Stimulated activated CD4-positive, alpha-beta T cell treated with anti-CD3 and anti-CD28 coated beads, Interleukin-15, amount 100 ng/mL, for 1 hour (primary cell): ENCODE data around the gene NKIRAS2.

Experiments
- DNase-seq, 2 donors: peaks; one replicate each; pipeline ENCODE4 v3.0.0-alpha.2; 2020; ENCODE audit warnings: low read depth in 1 of 2, low spot score in 1 of 2

Gene NKIRAS2

DNA sequence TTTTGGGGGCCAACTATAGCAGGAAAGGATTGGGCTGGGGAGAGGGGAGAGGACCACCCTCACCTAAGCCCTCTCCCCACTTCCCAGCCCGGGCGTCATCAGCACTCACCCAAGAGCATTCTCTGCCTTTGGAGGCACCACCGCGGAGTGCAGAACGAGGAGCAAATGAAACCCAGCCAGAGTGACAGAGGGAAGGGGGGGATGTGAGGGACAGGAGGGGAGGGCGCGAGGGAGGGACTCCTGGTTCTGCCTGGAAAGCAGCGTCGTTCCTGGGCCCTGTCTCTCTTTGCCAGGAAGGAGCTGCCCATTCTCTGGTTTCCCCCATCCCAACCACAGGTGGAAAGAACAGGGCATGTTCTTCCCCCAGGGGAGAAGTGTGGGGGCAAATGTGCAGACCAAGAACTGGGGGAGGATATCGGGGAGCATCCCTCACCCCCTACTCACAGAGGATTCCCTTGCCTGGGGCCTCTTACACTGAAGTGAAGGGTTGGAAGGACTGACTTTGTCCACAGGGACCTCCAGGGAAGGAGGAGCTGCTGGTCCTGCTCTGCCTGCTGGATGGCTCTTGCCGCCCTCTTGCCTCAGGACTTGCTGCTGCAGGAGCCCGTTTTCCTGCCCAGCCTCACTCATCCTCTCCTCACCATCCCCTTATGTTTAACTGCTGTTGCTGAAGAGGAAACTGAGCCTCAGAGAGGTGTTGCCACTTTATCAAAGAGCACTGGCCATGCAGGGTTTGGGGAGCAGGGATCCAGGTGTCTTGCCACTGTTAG lies 34.0 kb downstream of the NKIRAS2 start:
- DNase-seq = no peak

DNA sequence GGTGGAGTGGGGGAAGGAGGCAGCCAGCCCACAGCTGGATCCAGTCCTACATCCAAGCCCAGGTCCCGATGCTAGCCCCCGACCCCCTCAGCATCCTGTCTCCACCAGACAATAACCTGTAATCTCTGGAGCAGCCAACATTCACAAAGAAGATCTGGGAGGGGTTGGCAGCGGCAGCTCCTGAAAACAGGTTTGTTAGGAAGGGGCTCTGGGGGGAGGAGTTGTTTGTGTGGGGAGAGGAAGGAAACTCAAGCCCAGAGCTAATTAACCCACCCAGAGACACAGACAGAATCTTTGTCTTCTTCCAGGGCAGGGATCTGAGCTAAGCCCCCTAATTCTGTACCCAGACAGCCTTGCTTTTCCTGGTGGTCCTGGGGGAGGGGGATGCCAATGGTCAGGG lies 35.1 kb downstream of the NKIRAS2 start:
- DNase-seq = no peak

- DNase-seq = no peak
Observed at GRCh38 chr17:42055496-42055895, 35.6 kb downstream of the NKIRAS2 start.

DNA sequence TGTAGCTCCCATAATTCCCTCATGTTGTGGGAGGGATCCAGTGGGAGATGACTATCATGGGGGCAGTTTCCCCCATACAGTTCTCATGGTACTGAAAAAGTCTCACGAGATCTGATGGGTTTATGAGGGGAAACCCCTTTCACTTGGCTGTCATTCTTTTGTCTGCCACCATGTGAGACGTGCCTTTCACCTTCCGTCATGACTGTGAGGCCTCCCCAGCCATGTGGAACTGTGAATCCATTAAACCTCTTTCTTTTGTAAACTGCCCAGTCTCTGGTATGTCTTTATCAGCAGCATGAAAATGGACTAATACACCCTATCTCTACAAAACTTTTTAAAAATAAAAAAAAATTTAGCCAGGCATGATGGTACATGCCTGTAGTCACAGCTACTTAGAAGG lies 36.7 kb downstream of the NKIRAS2 start:
- DNase-seq = no peak

- no peak for DNase-seq
Observed at GRCh38 chr17:42058063-42058462, 38.2 kb downstream of the NKIRAS2 start.

DNA sequence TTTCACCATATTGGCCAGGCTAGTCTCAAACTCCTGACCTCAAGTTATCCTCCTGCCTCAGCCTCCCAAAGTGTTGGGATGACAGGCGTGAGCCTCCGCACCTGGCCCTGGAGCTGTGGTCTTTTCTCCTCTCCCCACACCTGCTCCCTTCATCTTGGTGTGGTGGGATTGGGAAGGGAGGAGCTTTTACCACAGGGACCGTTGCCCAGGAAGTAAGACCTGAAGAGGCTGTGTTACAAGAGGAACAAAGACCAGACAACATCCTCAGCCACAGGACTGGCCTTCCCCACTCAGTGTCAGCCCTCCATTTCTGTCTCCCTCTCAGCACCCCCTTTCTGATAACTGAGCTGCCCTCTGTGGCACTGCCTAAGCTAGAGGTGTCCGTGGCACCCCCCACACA lies 39.9 kb downstream of the NKIRAS2 start:
- DNase-seq = no peak

DNA sequence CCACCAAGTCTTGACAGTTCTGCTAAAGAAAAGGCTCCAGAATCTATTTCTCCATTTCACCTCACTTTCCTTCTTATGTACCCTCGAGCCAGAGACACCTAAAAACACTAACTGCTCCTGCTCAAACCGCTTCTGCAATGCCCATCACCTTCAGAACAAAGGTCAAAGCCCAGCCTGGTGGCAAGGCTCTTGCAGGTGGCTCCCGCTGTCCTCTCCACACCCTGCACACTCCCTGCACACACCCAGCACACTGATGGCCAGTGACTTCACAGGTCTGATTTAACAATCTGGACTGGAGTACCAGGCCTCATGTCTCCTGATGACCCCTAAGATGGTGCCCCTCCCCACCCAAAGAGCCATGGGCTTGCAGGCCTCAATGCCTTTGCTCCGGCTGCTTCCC lies 40.3 kb downstream of the NKIRAS2 start:
- no peak for DNase-seq

DNA sequence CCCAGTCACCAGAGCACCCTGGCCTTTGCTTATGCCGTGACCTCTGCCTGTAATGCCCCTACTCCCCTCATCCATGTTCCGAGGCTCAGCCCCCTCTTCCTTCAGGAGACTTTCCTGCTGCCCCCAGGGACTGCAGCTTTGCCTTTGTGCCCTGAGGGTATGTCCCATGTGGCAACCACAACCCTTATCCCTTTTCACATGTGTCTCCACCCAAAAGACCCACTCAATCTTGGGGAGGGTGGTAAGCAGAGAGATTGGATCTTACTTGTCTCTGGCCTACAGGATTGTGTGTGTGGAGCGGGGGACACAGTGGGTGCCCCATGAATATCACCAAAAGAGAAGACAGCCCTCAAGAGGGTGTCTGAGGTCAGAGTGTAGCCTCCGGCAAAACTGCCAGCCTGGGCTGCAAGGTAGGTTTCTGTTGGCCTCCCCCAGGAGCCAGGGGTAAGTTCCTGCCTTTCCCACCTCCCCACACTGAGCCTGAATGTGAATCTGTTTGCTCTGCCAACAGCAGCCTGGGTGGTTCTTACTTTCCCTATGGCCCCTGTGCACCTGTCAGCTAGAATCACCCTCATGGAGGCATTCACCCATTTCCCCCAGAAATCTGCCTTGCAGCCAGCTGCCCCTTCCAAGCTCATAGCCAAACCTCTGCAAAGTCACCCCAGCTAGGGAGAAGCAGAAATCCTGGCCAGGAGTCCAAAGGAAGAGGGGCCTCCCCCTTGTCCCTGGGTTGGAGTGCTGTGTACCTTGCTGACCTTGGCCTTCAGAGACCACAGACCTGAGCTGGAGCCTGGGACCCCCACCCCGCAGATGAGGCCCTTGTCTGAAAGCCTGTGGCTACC lies 42.0 kb downstream of the NKIRAS2 start:
- no peak for DNase-seq

DNA sequence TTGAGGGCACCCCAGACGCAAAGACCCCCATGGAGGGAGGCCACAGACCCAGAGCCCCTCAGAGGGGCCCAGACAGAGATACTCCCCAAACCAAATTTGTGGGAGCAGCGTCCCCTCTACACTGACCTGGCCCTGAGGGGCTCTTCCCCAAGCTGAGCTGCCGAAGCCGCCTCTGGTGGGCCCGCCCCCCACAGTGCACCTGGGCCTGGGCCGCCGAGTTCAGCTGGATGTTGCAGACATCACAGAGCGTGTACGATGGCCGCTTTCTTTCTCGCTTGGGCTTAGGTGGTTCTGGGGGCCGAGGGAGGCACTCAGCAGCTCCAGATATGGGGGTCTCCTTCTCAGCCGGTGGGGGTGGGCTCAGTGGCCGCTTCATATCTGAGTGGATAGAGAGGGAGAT lies 42.8 kb downstream of the NKIRAS2 start:
- DNase-seq = no peak

DNA sequence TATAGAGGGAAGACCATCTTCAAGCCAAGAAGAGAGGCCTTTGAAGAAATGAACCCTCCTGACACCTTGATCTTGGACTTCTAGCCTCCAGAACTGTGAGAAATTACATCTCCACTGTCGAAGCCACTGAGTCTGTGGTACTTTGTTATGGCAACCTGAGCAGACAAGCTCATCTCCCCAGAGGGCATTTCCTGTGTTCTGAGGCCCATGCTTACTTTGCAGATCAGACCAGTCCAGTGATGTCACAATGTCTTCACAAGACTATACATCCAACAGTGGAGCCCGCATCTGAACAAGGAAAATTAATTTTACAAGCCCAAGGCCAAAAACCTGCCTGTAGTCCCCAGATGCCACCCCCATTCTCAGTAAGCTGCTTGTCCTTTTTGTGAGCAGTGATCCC lies 45.3 kb downstream of the NKIRAS2 start:
- no peak for DNase-seq

- peak; percentile 40 to 64 for DNase-seq
Observed at GRCh38 chr17:42067371-42068091, 47.6 kb downstream of the NKIRAS2 start.

DNA sequence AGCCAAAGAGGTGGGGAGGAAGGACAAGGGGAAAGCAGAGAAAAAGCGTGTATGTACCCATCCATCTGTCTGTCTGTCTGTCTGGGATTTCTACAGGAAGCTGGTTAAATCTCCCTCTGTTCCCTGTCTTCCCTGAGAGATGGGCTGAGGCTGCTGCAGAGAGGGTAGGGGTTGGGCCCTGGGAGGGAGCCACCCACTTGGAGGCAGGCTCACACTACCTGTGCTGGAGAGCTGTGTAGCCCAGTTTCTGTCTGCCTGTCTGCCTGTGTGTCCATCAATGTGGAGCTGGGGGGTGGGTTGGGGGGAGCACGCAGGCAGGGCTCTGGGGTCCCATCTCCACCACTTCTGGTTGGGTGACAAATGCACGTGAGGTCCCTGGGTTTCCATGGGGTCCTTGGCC lies 49.1 kb downstream of the NKIRAS2 start:
- no peak for DNase-seq

DNA sequence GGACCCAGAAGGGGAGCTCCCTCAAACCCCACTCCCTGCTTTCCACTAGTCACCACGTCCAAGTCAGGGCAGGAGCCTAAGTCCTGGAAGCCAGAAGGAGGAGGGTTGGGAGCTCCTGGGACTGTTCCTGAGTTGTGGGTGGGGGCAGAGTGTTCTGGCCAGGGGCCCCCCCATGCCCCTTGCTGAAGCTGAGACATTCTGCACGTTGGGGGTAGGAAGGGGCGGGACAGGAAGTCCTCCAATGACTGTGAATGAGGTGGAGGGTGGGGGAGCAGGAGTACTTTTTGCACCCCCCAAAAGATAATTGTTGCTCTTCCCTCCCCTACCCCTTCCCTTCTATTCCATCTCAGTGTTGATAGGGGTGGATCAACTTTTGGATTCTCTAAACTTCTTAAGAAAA lies 51.9 kb downstream of the NKIRAS2 start:
- no peak for DNase-seq

- no peak for DNase-seq
Observed at GRCh38 chr17:42072323-42073187, 52.7 kb downstream of the NKIRAS2 start.
